GM12878 (cell line): ENCODE results near the gene KIAA2012. TPM values are rescaled to one million over a fixed set of nuclear protein-coding genes. Genes with fewer than 3 reads are reported as not detected.

Source experiments
- ATAC-seq: fragments of 200-7000 bp; cut with Tn5 transposase; 3 replicates; pipeline ENCODE4 v1.9.1; 2020; ENCODE audit warnings: mild to moderate bottlenecking, moderate library complexity
- BruUV-seq: library from RNA; stranded (reverse); fragments of 400-500 nt; replicated peaks from 2 replicates; lab custom pipeline; 2021; lab: Mats Ljungman, UMichigan
- CTCF ChIA-PET: fragments of 300-600 bp; sonication (Branson Sonifier 250); formaldehyde crosslinking; extraction: SDS; loops from one replicate; lab custom pipeline; 2021; ENCODE audit warnings: inconsistent platforms; lab: Yijun Ruan, JAX
- POLR2A ChIA-PET: fragments of 350-600 bp; formaldehyde crosslinking; extraction: SDS; loops from one replicate; lab custom pipeline; 2021; ENCODE audit warnings: inconsistent platforms; lab: Charles Lee
- RAD21 ChIA-PET: fragments of 300-600 bp; sonication (Branson Sonifier 250); formaldehyde crosslinking; loops from one replicate; lab custom pipeline; 2023; ENCODE audit warnings: antibody characterized with exemption; ENCODE audit not compliant: unreplicated experiment; lab: Charles Lee
- SMC1A ChIA-PET: fragments of 300-600 bp; sonication (Branson Sonifier 250); formaldehyde crosslinking; loops from one replicate; lab custom pipeline; 2023; ENCODE audit not compliant: unreplicated experiment, uncharacterized antibody; lab: Charles Lee
- DNase-seq: peaks from one replicate; pipeline ENCODE4 v3.0.0-alpha.2; 2011; ENCODE audit warnings: low read depth, low spot score
- FAIRE-seq: peaks from 3 replicates; lab custom pipeline; 2011; peaks lifted over from hg19 to GRCh38; lab: Jason Lieb, UNC
- H2AFZ ChIP-seq: 2 replicates; pipeline ENCODE4 v1.6.0; 2011; ENCODE audit warnings: low read depth, low read length, control low read depth; ENCODE audit not compliant: control insufficient read depth
- H3K27ac ChIP-seq: 2 replicates; pipeline ENCODE4 v1.5.1; 2011; ENCODE audit warnings: control low read depth; ENCODE audit not compliant: control insufficient read depth, insufficient read depth
- H3K27me3 ChIP-seq, 2 experiments: replicated peaks in 1 of 2; 2 replicates each; pipeline versions ENCODE4 v1.6.0 to v1.6.1; 2011; ENCODE audit warnings: low read length in 1 of 2; ENCODE audit not compliant: control insufficient read depth in 2 of 2, insufficient read depth in 2 of 2
- H3K36me3 ChIP-seq, 2 experiments: 2 replicates each; pipeline ENCODE4 v1.5.1; 2011; ENCODE audit warnings: low read length in 1 of 2; ENCODE audit not compliant: control insufficient read depth in 2 of 2, insufficient read depth in 2 of 2
- H3K4me1 ChIP-seq: 2 replicates; pipeline ENCODE4 v1.6.1; 2011; ENCODE audit warnings: mild to moderate bottlenecking, low read length, moderate library complexity, mixed read lengths; ENCODE audit not compliant: control insufficient read depth, insufficient read depth
- H3K4me2 ChIP-seq: 2 replicates; pipeline ENCODE4 v1.6.0; 2011; ENCODE audit warnings: control low read depth; ENCODE audit not compliant: control insufficient read depth, insufficient read depth
- H3K4me3 ChIP-seq: fragments of 200-600 bp; sonication (generic); 2 replicates; pipeline ENCODE4 v1.5.1; 2016
- H3K79me2 ChIP-seq: 2 replicates; pipeline ENCODE4 v1.6.0; 2011; ENCODE audit warnings: low read length; ENCODE audit not compliant: control insufficient read depth, insufficient read depth
- H3K9ac ChIP-seq: 2 replicates; pipeline ENCODE4 v1.8.0; 2011; ENCODE audit warnings: low read length, control low read depth, mixed read lengths; ENCODE audit not compliant: control insufficient read depth, insufficient read depth
- H3K9me3 ChIP-seq: replicated peaks from 3 replicates; pipeline ENCODE4 v1.5.1; 2011; ENCODE audit warnings: mild to moderate bottlenecking, low read length; ENCODE audit not compliant: control insufficient read depth, insufficient read depth
- H4K20me1 ChIP-seq: 2 replicates; pipeline ENCODE4 v1.6.0; 2011; ENCODE audit not compliant: control insufficient read depth, insufficient read depth
- ASH2L ChIP-seq: fragments of 300-600, 200-600 bp; sonication (generic); IDR thresholded peaks from 2 replicates; pipeline ENCODE4 v1.6.1; 2017; ENCODE audit warnings: low read depth, mild to moderate bottlenecking, borderline replicate concordance
- CBFB ChIP-seq: IDR thresholded peaks from 2 replicates; pipeline ENCODE4 v1.6.1; 2016; ENCODE audit warnings: antibody characterized with exemption, low read depth
- CREM ChIP-seq: IDR thresholded peaks from 2 replicates; pipeline ENCODE4 v1.6.1; 2014; ENCODE audit warnings: antibody characterized with exemption, low read depth
- DPF2 ChIP-seq: fragments of 450-650 bp; IDR thresholded peaks from 2 replicates; pipeline ENCODE4 v1.6.1; 2017; ENCODE audit warnings: mild to moderate bottlenecking
- NRF1 ChIP-seq: conservative IDR thresholded peaks from 2 replicates; pipeline ENCODE4 v1.6.1; 2011; ENCODE audit warnings: mild to moderate bottlenecking, low read depth, low read length, improper control_type of control experiment
- PAX5 ChIP-seq: IDR thresholded peaks from 2 replicates; pipeline ENCODE4 v1.6.1; 2011; ENCODE audit warnings: low read depth, low read length, borderline replicate concordance
- POLR2AphosphoS2 ChIP-seq: IDR thresholded peaks from 2 replicates; pipeline ENCODE4 v1.6.1; 2011; ENCODE audit warnings: low read depth, mild to moderate bottlenecking, low read length, improper control_type of control experiment, moderate library complexity
- RAD21 ChIP-seq: IDR thresholded peaks from 2 replicates; pipeline ENCODE4 v1.6.1; 2011; ENCODE audit warnings: mild to moderate bottlenecking, low read depth, low read length, moderate library complexity; ENCODE audit not compliant: insufficient read depth
- RCOR1 ChIP-seq: conservative IDR thresholded peaks from 2 replicates; pipeline ENCODE4 v1.6.1; 2012; ENCODE audit warnings: low read depth, low read length, improper control_type of control experiment
- RELB ChIP-seq: fragments of 450-650 bp; IDR thresholded peaks from 2 replicates; pipeline ENCODE4 v1.6.1; 2017; ENCODE audit warnings: low read depth, mild to moderate bottlenecking, moderate library complexity
- SPI1 ChIP-seq: IDR thresholded peaks from 2 replicates; pipeline ENCODE4 v1.6.1; 2011; ENCODE audit warnings: low read depth, mild to moderate bottlenecking, low read length, moderate library complexity, borderline replicate concordance; ENCODE audit not compliant: insufficient read depth
- STAT1 ChIP-seq: fragments of 450-650 bp; conservative IDR thresholded peaks from 2 replicates; pipeline ENCODE4 v1.6.1; 2014; ENCODE audit warnings: antibody characterized with exemption, mild to moderate bottlenecking
- YBX1 ChIP-seq: fragments of 450-650 bp; IDR thresholded peaks from 2 replicates; pipeline ENCODE4 v1.6.1; 2016; ENCODE audit warnings: antibody characterized with exemption
- ZBED1 ChIP-seq: IDR thresholded peaks from 2 replicates; pipeline ENCODE4 v1.6.1; 2016; ENCODE audit warnings: borderline replicate concordance
- WGBS: methylation state at CpG from one replicate; pipeline ENCODE4 v1.1.6; 2016; ENCODE audit warnings: low lambda C conversion rate; ENCODE audit not compliant: insufficient replicate concordance, insufficient coverage; ENCODE audit errors: missing lambda C conversion rate; 5-methylcytosine and 5-hydroxymethylcytosine counted together
- in situ Hi-C: fragments of 300-500 bp; cut with MboI; formaldehyde crosslinking; loops from 9 replicates; pipeline ENCODE4 v1.14.3; 2018; ENCODE audit warnings: mixed read lengths
- intact Hi-C: fragments of 100-400 bp; cut with micrococcal nuclease; formaldehyde crosslinking; loops from one replicate; pipeline ENCODE4 v1.14.2; 2022; ENCODE audit not compliant: unreplicated experiment
- polyA plus RNA-seq, 11 experiments: library from polyadenylated mRNA; depleted of rRNA in 4 of 11; unstranded in 6 of 11; stranded (reverse) in 5 of 11; fragments of >200 nt; fragmentation: Nextera tagmentation in 4 of 11; fragmentation: Illumina TruSeq in 1 of 11; extraction: Ambion mirVana in 4 of 11; extraction: Trizol in 1 of 11; gene quantifications; 1 replicate in 1 of 11; 2 replicates in 10 of 11; pipeline versions ENCODE4 v1.2.1 to v1.2.3, GENCODE V29; 2011 to 2016; ENCODE audit warnings: inconsistent platforms in 2 of 11, missing spikeins in 2 of 11, low read depth in 1 of 11
- total RNA-seq, 4 experiments: library from RNA; depleted of rRNA in 3 of 4; stranded (reverse); fragments of >200 nt in 3 of 4; fragmentation: Illumina TruSeq in 1 of 4; extraction: Trizol in 1 of 4; gene quantifications; 2 replicates each; pipeline versions ENCODE4 v1.2.1 to v1.2.3, GENCODE V29; 2013 to 2021

The KIAA2012 gene
- total and polyA plus RNA-seq, 10 of the 15 experiments (the other 5 are each of a cell fraction or from before 2014, with no cell fraction given) = 0.03 TPM; not detected in 9

DNA sequence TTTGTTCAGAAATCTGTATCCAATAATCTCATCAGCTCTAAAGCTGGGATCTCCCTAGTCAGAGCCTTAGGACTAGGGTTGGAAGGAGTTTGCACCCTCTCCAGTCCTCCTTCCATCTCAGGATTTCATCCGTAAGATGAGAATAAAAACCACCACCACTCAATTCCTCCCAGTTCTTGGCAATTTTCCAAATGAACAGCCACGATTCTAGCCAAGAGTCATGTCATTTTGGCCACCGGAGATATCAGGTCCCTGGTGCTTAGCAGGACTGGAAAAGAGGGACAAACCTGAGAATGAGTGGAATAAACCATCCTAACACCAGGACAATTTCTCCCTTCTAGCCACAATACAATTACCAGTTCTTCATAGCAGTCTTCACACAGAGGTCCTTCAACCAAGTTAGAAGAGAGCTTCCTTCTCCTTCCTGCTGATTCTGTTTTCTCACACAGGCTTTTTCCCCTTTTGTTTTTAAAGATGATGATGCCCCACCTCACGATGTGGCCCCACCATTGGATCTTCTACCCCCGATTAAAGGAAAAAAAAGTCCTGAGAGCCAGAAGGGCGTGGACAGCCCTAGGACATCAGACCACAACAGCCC lies 36.2 kb downstream of the KIAA2012 start:
- RAD21 ChIA-PET = no interaction called here
- in situ Hi-C loops = no loop called here
- Histone ChIP-seq H3K79me2 (no peaks in the 10 kb centered on the region), H3K4me2 (no peak overlapping the region), H3K27ac (no peak overlapping the region), H3K4me3 (no peak overlapping the region), H3K9ac (no peak overlapping the region), H3K36me3 (no peaks in the 10 kb centered on the region; a peak in 1 of 4 replicates), H3K27me3 (peaks cover 2 to 3% of the 10 kb centered on the region in 2 experiments; a peak in 1 of 4 replicates), H3K4me1 (no peaks in the 10 kb centered on the region), H4K20me1 (no peaks in the 10 kb centered on the region), H2AFZ (no peak overlapping the region), H3K9me3 (no peaks in the 10 kb centered on the region)
- CTCF ChIA-PET = interaction anchor here (1.3 to 2.5 kb wide), 3 partner anchors 144 to 350 kb away, joined by 3 to 9 read pairs (median 8); no protein-coding TSS in a partner anchor
- 28% methylated on average over 6 of the region's 6 CpGs for WGBS
- POLR2A ChIA-PET = no interaction called here
- no TSS peak for BruUV-seq
- no peak for FAIRE-seq
- SMC1A ChIA-PET = no interaction called here
- ATAC-seq = no peak
- intact Hi-C loops = no loop called here
- TF ChIP-seq RCOR1 = no peak
- no peak for TF ChIP-seq CREM
- no peak for TF ChIP-seq ZBED1
- no peak for TF ChIP-seq SPI1
- DNase-seq = no peak

DNA sequence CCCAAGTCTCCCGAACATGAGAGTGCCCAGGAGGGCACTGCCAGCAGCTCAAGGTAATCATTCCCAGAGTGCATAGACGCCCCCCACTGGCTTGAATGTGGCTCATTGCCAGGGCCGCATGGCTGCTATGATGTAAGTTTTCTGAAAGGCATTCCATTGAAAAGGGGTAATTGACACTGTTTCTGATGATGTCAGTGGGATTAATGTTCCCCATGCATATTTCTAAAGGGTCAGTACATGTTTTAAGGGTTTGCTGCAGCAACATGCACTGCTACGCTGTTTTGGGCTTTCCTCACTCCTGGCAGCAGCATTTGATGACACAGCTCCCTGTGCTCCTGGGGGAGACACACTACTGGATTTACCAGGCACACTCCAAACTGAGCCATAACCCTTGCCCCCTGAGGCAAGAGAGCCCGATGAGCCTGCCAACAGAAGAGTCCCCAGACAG lies 36.7 kb downstream of the KIAA2012 start:
- no TSS peak for BruUV-seq
- WGBS = 44% methylated on average over 5 of the region's 5 CpGs
- CTCF ChIA-PET = interaction anchor here (1.1 to 2.5 kb wide), 4 partner anchors 30 to 351 kb away, joined by 3 to 9 read pairs (median 6); no protein-coding TSS in a partner anchor

More for the DNA sequence above, 36.7 kb downstream of the KIAA2012 start:
- Histone ChIP-seq H3K9me3 (no peaks in the 10 kb centered on the region), H3K27ac (no peak overlapping the region), H3K4me2 (no peak overlapping the region), H3K36me3 (no peaks in the 10 kb centered on the region; a peak in 1 of 4 replicates), H4K20me1 (no peaks in the 10 kb centered on the region), H3K9ac (no peak overlapping the region), H3K79me2 (no peaks in the 10 kb centered on the region), H2AFZ (no peak overlapping the region), H3K4me3 (no peak overlapping the region), H3K27me3 (peaks cover 2 to 5% of the 10 kb centered on the region in 2 experiments; a peak in 2 of 4 replicates), H3K4me1 (no peaks in the 10 kb centered on the region)
- ChIA-PET SMC1A (no interaction called here), RAD21 (no interaction called here), POLR2A (no interaction called here)
- DNase-seq (no peak), ATAC-seq (no peak), FAIRE-seq (no peak)
- TF ChIP-seq RAD21 = no peak
- no peak for TF ChIP-seq ASH2L
- TF ChIP-seq RELB = no peak
- TF ChIP-seq CBFB = no peak
- no peak for TF ChIP-seq DPF2
- TF ChIP-seq PAX5 = no peak
- TF ChIP-seq YBX1 = no peak
- no peak for TF ChIP-seq POLR2AphosphoS2
- TF ChIP-seq NRF1 = no peak
- TF ChIP-seq SPI1 = no peak
- no peak for TF ChIP-seq STAT1
- in situ Hi-C loops = no loop called here
- intact Hi-C loops = no loop called here
